ENCODE results near the gene DPEP2NB.

DNA sequence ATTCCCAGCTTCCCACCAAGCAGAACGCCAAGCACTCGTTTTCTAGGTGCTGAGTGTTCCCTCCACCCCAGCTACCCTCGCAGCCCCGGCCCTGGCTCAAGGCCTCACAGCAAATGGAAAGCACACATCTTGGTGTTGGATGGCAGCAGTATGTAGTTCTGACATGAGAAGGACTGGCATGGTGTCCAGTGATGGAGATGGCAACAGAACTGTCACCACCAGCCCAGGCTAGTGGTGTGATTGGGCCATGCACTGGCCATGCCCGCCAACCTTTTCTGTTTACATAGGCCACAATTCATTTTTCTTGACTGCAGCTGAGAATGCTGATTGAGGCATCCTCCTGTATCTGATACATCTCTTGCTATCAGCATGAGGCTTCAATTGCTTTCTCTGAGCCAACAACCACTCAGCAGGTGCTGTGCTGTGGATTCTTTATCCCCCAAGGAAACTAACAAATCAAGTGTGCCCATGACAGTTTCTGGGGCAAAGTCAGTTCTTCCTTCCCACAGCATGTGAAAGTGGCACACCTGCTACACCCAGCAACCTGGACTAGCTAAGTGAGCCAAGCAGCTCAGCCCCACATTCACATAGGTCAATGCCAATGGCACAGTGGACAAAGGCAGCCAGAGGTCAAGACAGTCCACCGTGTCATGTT, 51.1 kb downstream of the DPEP2NB start:
- TF ChIP-seq, protein P1, sequence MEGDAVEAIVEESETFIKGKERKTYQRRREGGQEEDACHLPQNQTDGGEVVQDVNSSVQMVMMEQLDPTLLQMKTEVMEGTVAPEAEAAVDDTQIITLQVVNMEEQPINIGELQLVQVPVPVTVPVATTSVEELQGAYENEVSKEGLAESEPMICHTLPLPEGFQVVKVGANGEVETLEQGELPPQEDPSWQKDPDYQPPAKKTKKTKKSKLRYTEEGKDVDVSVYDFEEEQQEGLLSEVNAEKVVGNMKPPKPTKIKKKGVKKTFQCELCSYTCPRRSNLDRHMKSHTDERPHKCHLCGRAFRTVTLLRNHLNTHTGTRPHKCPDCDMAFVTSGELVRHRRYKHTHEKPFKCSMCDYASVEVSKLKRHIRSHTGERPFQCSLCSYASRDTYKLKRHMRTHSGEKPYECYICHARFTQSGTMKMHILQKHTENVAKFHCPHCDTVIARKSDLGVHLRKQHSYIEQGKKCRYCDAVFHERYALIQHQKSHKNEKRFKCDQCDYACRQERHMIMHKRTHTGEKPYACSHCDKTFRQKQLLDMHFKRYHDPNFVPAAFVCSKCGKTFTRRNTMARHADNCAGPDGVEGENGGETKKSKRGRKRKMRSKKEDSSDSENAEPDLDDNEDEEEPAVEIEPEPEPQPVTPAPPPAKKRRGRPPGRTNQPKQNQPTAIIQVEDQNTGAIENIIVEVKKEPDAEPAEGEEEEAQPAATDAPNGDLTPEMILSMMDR (IDR thresholded peaks at IDR 0.05): no peak
- TF ChIP-seq EZH2 (IDR thresholded peaks at IDR 0.05): no peak
- no peak for TF ChIP-seq EZH2phosphoT487 (IDR thresholded peaks at IDR 0.05)

All from neural progenitor cell (in vitro differentiated cells).